ENCODE results near the gene SHISA6.

Gene SHISA6

GRCh38 chr17:11240841-11241610 lies at the start of gene SHISA6:
Gene SHISA6, plus strand, starts transcription at chr17:11241213.
- DNase-seq (ENCODE audit: low read depth): no peak

- no peak for DNase-seq (ENCODE audit: low read depth)
These were observed 45.2 kb upstream of the SHISA6 start for GRCh38 chr17:11195801-11196200.

- DNase-seq (ENCODE audit: low read depth): no peak
These were observed 36.0 kb upstream of the SHISA6 start for GRCh38 chr17:11204991-11205390.

GRCh38 chr17:11205659-11206058 lies 35.4 kb upstream of the SHISA6 start:
- DNase-seq (ENCODE audit: low read depth): no peak

DNA sequence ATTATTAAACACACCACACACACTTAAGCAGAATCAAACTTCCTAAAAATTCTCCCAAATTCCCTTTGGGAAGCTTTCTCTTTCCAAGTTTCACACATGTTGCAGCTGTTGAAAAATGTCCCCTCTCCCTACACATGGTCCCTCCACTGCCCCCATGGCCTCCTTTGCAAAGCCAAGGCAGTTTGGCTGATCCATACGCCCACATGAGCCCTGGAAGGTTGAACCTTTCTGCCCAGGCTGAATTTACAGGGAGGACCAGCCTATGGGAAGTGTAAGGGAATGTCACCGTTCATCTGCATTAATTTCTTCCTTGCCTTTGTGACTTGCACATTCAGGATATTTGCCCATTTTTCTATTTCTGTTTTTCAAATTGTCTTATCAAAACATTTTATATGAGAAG lies 31.1 kb upstream of the SHISA6 start:
- no peak for DNase-seq (ENCODE audit: low read depth)

DNA sequence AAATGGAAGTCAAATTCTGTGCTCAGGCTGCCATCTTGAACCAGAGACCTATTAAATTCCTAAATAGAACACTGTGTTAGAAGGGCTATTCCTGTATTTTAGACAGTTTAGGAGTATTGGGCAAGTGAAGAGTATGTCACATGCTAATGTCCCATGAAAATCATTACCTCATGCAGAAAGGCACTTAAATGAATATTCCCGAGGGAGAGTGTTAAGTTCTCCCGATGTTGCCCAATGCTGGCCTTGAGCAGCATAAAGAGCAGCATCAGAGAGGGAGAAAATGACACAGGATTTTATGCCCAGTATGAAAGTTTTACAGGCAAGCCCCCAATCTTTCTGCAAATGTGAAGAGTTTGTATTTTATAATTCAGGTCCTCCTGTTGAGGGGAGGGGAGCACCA lies 28.2 kb upstream of the SHISA6 start:
- no peak for DNase-seq (ENCODE audit: low read depth)

- no peak for DNase-seq (ENCODE audit: low read depth)
These were observed 24.0 kb upstream of the SHISA6 start for GRCh38 chr17:11216976-11217375.

DNA sequence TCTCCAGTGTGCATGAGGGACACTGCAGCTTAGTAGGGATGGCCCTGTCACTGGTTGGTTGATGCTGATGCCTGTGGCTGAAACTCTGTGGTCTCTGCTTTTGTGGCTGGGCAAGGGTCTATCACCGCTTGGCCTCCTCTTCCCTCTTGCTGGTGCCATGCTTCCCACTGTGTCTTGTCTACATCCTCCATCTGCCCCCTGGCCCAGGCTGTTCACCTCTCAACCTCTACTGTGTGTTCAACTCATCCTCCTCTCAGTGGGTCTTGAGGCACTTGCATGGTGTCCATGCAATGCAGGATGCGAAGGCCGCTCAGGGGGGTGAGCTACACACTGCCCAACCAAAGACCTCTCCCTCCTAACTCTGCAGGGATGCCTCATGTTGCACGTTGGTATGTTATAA lies 19.8 kb upstream of the SHISA6 start:
- no peak for DNase-seq (ENCODE audit: low read depth)

GRCh38 chr17:11221721-11222120 lies 19.3 kb upstream of the SHISA6 start:
- DNase-seq (ENCODE audit: low read depth): no peak

- no peak for DNase-seq (ENCODE audit: low read depth)
These were observed 2.3 kb upstream of the SHISA6 start for GRCh38 chr17:11238705-11239104.

DNA sequence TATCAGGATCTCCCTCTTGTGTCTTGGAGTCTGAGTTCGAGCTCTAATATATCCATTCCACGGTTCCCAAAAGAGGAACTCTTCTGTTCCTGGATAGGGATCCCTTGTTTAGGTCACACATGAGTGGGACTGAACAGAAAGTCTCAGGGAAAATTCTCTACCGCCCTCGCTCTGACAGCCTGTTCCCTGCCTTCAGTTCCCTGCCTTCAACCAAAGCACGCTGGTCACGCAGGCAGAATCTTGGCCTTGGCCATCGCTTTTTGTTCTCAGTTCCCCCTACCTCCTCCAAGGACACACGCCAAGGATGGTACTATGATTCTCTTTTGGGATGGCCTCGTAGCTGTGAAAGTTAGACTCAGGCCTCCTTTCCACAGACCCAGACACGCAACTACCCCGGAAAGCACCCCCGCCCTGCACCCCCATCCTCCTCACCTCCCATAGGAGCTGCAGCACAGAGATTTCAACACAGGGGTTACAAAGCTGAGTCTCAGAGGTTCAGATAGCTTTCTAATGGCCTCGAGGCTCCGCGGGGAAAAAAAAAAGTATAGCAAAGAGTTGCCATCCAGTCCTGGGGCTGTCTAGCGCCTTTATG lies 1.5 kb upstream of the SHISA6 start:
- DNase-seq (ENCODE audit: low read depth): no peak

GRCh38 chr17:11240041-11240840 lies 772 bp upstream of the SHISA6 start:
- no peak for DNase-seq (ENCODE audit: low read depth)

DNA sequence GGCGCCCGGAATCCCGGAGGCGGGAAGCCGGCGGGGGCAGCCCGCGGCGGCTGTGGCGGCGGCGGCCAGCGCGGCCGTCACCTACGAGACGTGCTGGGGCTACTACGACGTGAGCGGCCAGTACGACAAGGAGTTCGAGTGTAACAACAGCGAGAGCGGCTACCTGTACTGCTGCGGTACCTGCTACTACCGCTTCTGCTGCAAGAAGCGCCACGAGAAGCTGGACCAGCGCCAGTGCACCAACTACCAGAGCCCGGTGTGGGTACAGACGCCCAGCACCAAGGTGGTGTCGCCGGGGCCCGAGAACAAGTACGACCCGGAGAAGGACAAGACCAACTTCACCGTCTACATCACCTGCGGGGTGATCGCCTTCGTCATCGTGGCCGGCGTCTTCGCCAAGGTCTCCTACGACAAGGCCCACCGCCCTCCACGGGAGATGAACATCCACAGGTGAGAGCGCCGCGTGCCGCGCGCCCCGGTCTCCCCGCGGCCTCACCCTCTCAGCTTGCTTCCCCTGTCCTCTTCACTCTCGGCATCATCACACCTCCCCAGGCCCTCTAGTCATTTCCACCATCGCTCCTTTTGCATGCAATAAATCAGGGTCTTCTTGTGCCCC lies 706 bp downstream of the SHISA6 start:
- no peak for DNase-seq (ENCODE audit: low read depth)

DNA sequence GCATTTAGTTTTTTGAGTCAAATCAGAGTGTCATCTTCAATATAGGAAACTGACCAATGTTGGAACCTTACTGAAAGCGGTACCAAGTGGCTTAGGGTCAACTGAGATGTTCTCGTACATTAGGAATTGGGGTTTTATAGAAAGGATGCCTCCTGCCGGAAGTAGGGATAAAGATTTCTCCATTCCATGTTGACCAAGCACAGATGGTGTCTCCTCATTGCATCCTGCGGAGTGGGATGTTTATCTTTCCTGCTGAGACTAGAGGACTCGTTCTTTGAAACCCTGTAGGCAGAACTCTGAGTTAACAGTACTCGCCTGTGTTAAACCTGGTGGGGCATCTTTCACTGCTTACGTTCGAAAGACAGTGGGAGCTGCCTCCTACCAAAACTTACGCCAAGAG lies 1.4 kb downstream of the SHISA6 start:
- DNase-seq (ENCODE audit: low read depth): no peak

DNA sequence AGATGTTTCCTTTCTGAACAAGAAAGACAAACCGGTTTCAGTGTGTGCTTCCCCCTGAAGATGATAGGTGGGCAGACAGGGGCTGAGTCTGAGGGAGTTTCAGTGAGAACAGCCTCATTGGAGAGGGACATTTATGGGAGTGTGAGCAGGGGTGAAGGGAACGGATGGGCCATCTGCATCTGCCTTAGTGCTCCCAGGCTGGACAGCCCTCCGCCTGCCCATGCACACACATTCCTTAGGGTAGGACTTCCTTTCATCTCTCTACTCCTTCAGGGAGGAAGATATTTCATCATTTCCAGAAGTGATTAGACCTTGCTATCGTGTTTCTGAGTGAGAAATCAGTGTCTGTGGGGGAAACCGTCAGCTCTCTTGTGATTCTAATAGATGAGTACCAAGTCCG lies 3.8 kb downstream of the SHISA6 start:
- no peak for DNase-seq (ENCODE audit: low read depth)

- no peak for DNase-seq (ENCODE audit: low read depth)
These were observed 4.2 kb downstream of the SHISA6 start for GRCh38 chr17:11245187-11245586.

- no peak for DNase-seq (ENCODE audit: low read depth)
These were observed 4.8 kb downstream of the SHISA6 start for GRCh38 chr17:11245791-11246190.

DNA sequence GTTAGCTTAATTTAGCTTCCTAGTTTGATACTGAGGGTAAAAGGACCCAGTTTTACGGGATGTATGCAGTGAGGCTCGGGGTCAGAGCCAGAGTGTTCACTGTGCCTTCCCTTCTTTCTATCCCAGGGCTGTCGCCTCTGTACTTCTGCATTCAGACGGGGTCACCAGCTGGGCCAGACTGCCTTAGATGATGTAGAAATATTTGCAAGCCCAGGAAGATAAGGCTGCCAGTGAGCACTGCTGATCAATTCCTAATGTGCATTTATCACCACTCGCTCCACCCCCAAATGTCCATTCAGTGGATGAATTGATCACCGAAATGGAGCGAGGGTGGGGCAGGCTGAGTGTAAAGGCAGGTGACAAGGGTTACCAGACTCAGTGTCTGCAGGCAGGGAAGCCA lies 9.1 kb downstream of the SHISA6 start:
- DNase-seq (ENCODE audit: low read depth): no peak

DNA sequence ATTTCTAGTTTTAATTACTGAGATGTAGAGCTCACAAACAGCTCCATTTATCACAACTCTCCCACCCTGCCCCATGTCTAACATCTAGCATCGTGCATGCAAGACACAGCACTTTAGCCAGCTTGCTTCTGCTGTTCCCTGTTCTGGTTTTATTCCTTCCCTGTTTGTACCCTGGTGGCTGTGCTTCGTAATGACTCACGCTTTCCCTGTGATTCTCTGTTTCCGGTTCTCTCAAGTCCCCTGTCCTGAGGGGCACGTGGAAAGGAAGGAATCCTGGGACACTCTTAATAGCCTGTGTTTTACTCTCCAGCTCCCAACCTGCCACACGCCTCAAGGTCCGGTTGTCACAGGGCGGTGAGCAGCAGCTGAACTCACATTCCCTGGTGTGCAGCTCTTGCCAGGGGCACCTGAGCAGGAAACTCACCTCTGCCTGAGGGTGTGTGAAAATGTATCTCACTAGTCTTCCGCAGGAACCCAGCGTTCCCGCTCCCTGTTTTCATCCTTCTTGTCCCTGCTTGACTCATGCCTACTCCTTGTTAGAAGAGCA lies 10.6 kb downstream of the SHISA6 start:
- DNase-seq (ENCODE audit: low read depth): no peak

DNA sequence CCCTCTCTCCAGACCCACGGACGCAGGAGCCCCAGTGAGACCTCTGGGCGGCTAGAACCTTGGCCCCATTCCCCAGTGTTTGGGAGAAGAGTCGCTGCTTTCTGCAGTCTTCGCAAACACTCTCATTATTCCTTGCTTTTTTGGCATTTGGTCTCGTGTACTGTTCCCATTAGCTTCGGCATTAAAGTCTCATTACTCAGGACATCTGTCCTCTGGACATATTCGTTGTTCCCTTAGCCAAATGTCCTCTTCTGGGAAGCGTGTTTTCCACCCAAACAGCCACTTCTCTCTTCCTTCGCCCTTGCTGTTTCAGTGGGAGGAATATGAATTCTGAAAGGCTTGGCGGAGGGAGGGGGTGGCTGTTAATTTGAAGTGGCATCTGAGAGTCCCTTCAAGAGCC lies 11.1 kb downstream of the SHISA6 start:
- no peak for DNase-seq (ENCODE audit: low read depth)

DNA sequence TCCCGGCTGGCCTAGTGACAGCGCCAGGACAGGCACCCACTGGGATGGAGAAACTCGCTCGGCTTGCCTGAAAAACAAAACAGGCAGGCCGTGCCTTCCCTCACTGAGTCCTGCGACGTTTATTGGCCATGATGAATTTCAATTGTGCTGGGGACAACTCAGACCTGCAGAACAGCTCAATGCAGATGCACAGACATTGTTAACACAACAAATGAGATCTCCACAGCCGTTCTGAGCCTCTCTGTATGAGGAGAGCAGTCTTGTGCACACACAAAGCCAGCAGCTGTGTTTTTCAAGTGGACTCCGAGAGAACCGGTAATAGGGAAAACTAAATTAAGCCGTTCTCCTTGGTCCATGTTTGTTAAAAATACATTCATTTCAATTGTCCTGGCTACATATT lies 15.9 kb downstream of the SHISA6 start:
- DNase-seq (ENCODE audit: low read depth): no peak

- no peak for DNase-seq (ENCODE audit: low read depth)
These were observed 23.3 kb downstream of the SHISA6 start for GRCh38 chr17:11264183-11264871.

Measured in stimulated activated CD8-positive, alpha-beta memory T cell treated with anti-CD3 and anti-CD28 coated beads, Interleukin-12 subunit alpha, Interleukin-12 subunit beta, amount 100 ng/mL, for 4 hours (primary cell).